SK-N-SH treated with all-trans-retinoic acid at 6 μM for 48 hours (cell line): Measurements from ENCODE around the gene MLYCD.

Experiments
- ATAC-seq: fragments of 200-7000 bp; cut with Tn5 transposase; 3 replicates; pipeline ENCODE4 v1.9.1; 2020; ENCODE audit warnings: mild to moderate bottlenecking, moderate library complexity
- ARNTL ChIP-seq: fragments of 450-650 bp; formaldehyde crosslinking; IDR thresholded peaks from 2 replicates; pipeline ENCODE4 v1.5.0; 2020; ENCODE audit warnings: low read depth, mild to moderate bottlenecking, moderate library complexity, borderline replicate concordance
- BACH2 ChIP-seq: fragments of 250-450 bp; sonication (Bioruptor Pico); IDR thresholded peaks from 2 replicates; pipeline ENCODE4 v1.9.0; 2021; ENCODE audit warnings: mild to moderate bottlenecking, borderline replicate concordance
- CSDC2 ChIP-seq: fragments of 250-450 bp; sonication (Bioruptor Pico); IDR thresholded peaks from 2 replicates; pipeline ENCODE4 v1.5.0; 2020; ENCODE audit warnings: mild to moderate bottlenecking, moderate library complexity
- ESRRG ChIP-seq: fragments of 250-450 bp; sonication (Bioruptor Pico); IDR thresholded peaks from 2 replicates; pipeline ENCODE4 v1.6.1; 2021; ENCODE audit warnings: mild to moderate bottlenecking
- GLIS3 ChIP-seq: fragments of 250-450 bp; sonication (Bioruptor Pico); IDR thresholded peaks from 2 replicates; pipeline ENCODE4 v1.5.0; 2020; ENCODE audit warnings: mild to moderate bottlenecking, moderate library complexity
- ISL1 ChIP-seq: fragments of 250-450 bp; sonication (Bioruptor Pico); IDR thresholded peaks from 2 replicates; pipeline ENCODE4 v2.1.2; 2022; ENCODE audit warnings: mild to moderate bottlenecking, moderate library complexity
- OSR1 ChIP-seq: fragments of 250-450 bp; sonication (Bioruptor Pico); IDR thresholded peaks from 2 replicates; pipeline ENCODE4 v1.8.0; 2022; ENCODE audit warnings: moderate library complexity, mild to moderate bottlenecking, inconsistent platforms
- PPARA ChIP-seq: fragments of 250-450 bp; sonication (Bioruptor Pico); IDR thresholded peaks from 2 replicates; pipeline ENCODE4 v1.5.0; 2020; ENCODE audit warnings: mild to moderate bottlenecking, borderline replicate concordance
- SNAI2 ChIP-seq: fragments of 250-450 bp; sonication (Bioruptor Pico); IDR thresholded peaks from 2 replicates; pipeline ENCODE4 v1.5.0; 2020; ENCODE audit warnings: mild to moderate bottlenecking, moderate library complexity
- TCF4 ChIP-seq: fragments of 250-450 bp; sonication (Bioruptor Pico); IDR thresholded peaks from 2 replicates; pipeline ENCODE4 v1.8.0; 2021; ENCODE audit warnings: mild to moderate bottlenecking, moderate library complexity, borderline replicate concordance
- TOX ChIP-seq: fragments of 250-450 bp; sonication (Bioruptor Pico); IDR thresholded peaks from 2 replicates; pipeline ENCODE4 v1.8.0; 2021; ENCODE audit warnings: mild to moderate bottlenecking, moderate library complexity, borderline replicate concordance
- ZFP3 ChIP-seq: fragments of 250-450 bp; sonication (Bioruptor Pico); IDR thresholded peaks from 2 replicates; pipeline ENCODE4 v1.5.0; 2020; ENCODE audit warnings: mild to moderate bottlenecking, moderate library complexity
- ZFP30 ChIP-seq: fragments of 450-650 bp; formaldehyde crosslinking; IDR thresholded peaks from 2 replicates; pipeline ENCODE4 v1.5.0; 2022; ENCODE audit warnings: mild to moderate bottlenecking, moderate library complexity
- ZNF565 ChIP-seq: fragments of 450-650 bp; formaldehyde crosslinking; conservative IDR thresholded peaks from 2 replicates; pipeline ENCODE4 v1.5.0; 2020; ENCODE audit warnings: low read depth, mild to moderate bottlenecking, moderate library complexity
- ZNF70 ChIP-seq: fragments of 450-650 bp; formaldehyde crosslinking; IDR thresholded peaks from 2 replicates; pipeline ENCODE4 v1.5.0; 2020; ENCODE audit warnings: mild to moderate bottlenecking, moderate library complexity
- TF ChIP-seq, protein P1 (sequence below): fragments of 250-450 bp; sonication (Bioruptor Pico); IDR thresholded peaks from 2 replicates; pipeline ENCODE4 v1.8.0; 2020; ENCODE audit warnings: mild to moderate bottlenecking, moderate library complexity, borderline replicate concordance
- TF ChIP-seq, protein P2 (sequence below): fragments of 250-450 bp; sonication (Bioruptor Pico); IDR thresholded peaks from 2 replicates; pipeline ENCODE4 v1.8.0; 2021; ENCODE audit warnings: low read depth, mild to moderate bottlenecking, moderate library complexity, borderline replicate concordance
- TF ChIP-seq, protein P3 (sequence below): fragments of 250-450 bp; sonication (Bioruptor Pico); IDR thresholded peaks from 2 replicates; pipeline ENCODE4 v1.5.1; 2020; ENCODE audit warnings: low read depth, mild to moderate bottlenecking, moderate library complexity
- TF ChIP-seq, protein P4 (sequence below): fragments of 250-450 bp; sonication (Bioruptor Pico); IDR thresholded peaks from 2 replicates; pipeline ENCODE4 v1.5.1; 2021; ENCODE audit warnings: mild to moderate bottlenecking, moderate library complexity
- TF ChIP-seq, protein P5 (sequence below): fragments of 250-450 bp; sonication (Bioruptor Pico); IDR thresholded peaks from 2 replicates; pipeline ENCODE4 v1.5.0; 2020; ENCODE audit warnings: mild to moderate bottlenecking, moderate library complexity

The MLYCD gene

DNA sequence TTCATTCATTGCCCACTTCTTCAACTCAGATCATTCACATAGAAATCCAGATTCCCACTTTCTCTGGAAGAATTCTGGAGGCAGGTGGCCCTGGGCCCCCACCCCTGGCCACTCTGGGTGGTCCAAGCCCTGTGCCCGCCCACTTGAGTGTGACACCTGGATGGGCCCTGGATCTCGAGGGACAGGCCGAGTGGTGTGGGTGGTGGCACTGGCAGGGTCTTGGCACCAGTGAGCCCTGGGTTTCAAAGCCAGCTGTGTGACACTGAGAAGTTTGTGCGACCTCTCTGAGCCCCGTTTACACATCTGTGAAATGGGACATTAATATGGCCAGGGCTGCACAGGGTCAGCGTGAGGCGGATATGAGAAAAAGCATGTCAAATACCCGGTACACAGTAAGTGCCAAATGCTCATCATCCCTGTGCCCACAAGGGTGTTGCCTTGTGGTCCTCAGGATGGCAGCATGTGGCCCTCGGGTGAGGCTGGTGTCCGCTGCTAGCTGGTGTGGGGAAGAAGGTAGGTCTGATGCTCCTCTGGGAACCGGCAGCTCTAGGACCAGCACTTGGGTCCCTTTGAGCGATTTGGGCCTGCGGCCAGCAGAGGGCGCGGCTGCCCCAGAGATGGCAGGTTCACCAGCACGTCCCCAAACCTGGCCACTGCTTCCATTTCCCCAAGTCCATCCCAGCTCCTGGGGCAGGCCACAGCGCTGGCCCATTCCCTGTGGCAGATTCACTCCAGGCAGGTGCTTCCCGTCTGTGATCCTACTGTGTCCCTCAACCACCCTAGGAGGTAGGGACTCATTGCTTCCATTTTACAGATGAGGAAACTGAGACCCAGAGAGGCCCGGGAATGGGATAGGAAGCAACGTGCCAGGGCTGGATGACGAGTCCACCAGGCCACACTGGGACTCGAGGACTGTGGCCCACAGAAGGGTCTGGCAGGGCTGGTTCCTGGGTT is 57.7 kb downstream of the MLYCD start:
- no peak for TF ChIP-seq PPARA (CRISPR knock-in tag)
- TF ChIP-seq ZFP30 (CRISPR knock-in tag), result no peak
- TF ChIP-seq, protein P1, sequence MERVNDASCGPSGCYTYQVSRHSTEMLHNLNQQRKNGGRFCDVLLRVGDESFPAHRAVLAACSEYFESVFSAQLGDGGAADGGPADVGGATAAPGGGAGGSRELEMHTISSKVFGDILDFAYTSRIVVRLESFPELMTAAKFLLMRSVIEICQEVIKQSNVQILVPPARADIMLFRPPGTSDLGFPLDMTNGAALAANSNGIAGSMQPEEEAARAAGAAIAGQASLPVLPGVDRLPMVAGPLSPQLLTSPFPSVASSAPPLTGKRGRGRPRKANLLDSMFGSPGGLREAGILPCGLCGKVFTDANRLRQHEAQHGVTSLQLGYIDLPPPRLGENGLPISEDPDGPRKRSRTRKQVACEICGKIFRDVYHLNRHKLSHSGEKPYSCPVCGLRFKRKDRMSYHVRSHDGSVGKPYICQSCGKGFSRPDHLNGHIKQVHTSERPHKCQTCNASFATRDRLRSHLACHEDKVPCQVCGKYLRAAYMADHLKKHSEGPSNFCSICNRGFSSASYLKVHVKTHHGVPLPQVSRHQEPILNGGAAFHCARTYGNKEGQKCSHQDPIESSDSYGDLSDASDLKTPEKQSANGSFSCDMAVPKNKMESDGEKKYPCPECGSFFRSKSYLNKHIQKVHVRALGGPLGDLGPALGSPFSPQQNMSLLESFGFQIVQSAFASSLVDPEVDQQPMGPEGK (CRISPR knock-in tag), result no peak
- TF ChIP-seq, protein P2, sequence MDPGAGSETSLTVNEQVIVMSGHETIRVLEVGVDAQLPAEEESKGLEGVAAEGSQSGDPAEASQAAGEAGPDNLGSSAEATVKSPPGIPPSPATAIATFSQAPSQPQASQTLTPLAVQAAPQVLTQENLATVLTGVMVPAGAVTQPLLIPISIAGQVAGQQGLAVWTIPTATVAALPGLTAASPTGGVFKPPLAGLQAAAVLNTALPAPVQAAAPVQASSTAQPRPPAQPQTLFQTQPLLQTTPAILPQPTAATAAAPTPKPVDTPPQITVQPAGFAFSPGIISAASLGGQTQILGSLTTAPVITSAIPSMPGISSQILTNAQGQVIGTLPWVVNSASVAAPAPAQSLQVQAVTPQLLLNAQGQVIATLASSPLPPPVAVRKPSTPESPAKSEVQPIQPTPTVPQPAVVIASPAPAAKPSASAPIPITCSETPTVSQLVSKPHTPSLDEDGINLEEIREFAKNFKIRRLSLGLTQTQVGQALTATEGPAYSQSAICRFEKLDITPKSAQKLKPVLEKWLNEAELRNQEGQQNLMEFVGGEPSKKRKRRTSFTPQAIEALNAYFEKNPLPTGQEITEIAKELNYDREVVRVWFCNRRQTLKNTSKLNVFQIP (CRISPR knock-in tag), result no peak
- TF ChIP-seq ISL1 (CRISPR knock-in tag), result no peak
- TF ChIP-seq BACH2, result no peak
- no peak for TF ChIP-seq ZFP3
- peak; percentile 54 for ATAC-seq

DNA sequence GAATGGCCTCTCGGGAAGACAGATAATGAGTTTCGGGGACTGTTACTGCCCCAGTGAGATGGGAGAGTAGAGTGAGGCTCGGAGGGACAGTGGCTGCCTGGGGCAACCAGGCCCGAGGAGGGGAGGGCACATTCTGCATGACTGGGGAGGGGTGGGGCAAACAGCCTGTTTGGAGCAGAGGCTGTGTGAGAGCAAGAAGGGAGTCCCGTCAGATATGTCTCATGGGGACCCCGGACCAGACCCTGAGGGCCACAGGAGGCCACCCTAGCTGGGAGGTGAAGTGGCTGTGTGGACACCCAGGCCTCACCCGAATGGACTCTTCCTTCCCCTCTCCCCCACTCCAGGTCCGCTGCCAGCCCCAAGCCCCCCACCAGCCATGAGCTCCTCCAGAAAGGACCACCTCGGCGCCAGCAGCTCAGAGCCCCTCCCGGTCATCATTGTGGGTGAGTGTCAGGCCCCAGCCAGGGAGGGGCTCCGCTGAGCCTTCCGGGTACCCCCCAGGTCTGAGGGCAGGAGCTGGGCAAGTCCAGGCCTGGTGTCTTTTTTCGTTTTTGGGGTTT is 58.5 kb downstream of the MLYCD start:
- no peak for ATAC-seq
- TF ChIP-seq, protein P3, sequence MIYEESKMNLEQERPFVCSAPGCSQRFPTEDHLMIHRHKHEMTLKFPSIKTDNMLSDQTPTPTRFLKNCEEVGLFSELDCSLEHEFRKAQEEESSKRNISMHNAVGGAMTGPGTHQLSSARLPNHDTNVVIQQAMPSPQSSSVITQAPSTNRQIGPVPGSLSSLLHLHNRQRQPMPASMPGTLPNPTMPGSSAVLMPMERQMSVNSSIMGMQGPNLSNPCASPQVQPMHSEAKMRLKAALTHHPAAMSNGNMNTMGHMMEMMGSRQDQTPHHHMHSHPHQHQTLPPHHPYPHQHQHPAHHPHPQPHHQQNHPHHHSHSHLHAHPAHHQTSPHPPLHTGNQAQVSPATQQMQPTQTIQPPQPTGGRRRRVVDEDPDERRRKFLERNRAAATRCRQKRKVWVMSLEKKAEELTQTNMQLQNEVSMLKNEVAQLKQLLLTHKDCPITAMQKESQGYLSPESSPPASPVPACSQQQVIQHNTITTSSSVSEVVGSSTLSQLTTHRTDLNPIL, result no peak
- TF ChIP-seq GLIS3 (CRISPR knock-in tag) (no peak), CSDC2 (CRISPR knock-in tag) (no peak), ESRRG (CRISPR knock-in tag) (no peak), ISL1 (CRISPR knock-in tag) (no peak), BACH2 (no peak), OSR1 (CRISPR knock-in tag) (no peak)
- TF ChIP-seq, protein P4, sequence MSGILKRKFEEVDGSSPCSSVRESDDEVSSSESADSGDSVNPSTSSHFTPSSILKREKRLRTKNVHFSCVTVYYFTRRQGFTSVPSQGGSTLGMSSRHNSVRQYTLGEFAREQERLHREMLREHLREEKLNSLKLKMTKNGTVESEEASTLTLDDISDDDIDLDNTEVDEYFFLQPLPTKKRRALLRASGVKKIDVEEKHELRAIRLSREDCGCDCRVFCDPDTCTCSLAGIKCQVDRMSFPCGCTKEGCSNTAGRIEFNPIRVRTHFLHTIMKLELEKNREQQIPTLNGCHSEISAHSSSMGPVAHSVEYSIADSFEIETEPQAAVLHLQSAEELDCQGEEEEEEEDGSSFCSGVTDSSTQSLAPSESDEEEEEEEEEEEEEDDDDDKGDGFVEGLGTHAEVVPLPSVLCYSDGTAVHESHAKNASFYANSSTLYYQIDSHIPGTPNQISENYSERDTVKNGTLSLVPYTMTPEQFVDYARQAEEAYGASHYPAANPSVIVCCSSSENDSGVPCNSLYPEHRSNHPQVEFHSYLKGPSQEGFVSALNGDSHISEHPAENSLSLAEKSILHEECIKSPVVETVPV (CRISPR knock-in tag), result no peak
- TF ChIP-seq, protein P2 (CRISPR knock-in tag), result no peak

DNA sequence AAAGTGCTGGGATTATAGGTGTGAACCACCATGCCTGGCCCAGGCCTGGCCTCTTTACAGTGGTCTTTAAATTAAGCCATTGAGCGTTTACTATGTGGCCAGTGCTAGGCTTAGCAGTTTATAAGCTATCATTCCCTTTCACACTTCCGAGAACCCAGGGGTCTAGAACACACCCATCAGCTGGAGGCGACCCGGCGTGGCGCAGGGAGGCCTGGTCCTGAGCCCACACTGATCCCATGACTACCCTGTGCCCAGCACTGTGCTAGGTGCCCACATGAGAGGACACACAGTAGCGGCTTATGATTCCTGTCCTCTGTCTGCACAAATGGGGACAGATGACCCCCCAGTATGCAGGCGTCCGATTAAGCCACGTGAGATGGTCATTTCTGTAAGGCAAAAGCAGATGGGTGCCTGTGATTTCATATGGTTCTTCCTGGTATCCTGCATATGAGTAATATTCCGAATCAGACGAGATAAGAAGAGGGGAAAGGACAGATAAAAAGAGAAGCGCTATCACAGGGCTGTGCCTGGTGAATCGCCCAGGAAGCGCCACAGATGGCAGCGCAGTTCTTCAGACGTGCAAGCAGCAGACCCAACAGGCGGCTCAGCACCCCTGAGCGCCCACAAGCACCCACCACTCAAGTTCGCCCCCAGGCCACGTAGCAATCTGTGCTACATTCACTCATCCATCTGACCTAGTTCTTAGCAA is 59.4 kb downstream of the MLYCD start:
- no peak for ATAC-seq
- no peak for TF ChIP-seq PPARA (CRISPR knock-in tag)
- TF ChIP-seq SNAI2 (CRISPR knock-in tag), result no peak
- peak; percentile 79 for TF ChIP-seq TCF4 (CRISPR knock-in tag)
- TF ChIP-seq ISL1 (CRISPR knock-in tag), result no peak
- TF ChIP-seq CSDC2 (CRISPR knock-in tag), result no peak
- no peak for TF ChIP-seq ESRRG (CRISPR knock-in tag)
- TF ChIP-seq, protein P5, sequence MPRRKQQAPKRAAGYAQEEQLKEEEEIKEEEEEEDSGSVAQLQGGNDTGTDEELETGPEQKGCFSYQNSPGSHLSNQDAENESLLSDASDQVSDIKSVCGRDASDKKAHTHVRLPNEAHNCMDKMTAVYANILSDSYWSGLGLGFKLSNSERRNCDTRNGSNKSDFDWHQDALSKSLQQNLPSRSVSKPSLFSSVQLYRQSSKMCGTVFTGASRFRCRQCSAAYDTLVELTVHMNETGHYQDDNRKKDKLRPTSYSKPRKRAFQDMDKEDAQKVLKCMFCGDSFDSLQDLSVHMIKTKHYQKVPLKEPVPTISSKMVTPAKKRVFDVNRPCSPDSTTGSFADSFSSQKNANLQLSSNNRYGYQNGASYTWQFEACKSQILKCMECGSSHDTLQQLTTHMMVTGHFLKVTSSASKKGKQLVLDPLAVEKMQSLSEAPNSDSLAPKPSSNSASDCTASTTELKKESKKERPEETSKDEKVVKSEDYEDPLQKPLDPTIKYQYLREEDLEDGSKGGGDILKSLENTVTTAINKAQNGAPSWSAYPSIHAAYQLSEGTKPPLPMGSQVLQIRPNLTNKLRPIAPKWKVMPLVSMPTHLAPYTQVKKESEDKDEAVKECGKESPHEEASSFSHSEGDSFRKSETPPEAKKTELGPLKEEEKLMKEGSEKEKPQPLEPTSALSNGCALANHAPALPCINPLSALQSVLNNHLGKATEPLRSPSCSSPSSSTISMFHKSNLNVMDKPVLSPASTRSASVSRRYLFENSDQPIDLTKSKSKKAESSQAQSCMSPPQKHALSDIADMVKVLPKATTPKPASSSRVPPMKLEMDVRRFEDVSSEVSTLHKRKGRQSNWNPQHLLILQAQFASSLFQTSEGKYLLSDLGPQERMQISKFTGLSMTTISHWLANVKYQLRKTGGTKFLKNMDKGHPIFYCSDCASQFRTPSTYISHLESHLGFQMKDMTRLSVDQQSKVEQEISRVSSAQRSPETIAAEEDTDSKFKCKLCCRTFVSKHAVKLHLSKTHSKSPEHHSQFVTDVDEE, result peak; percentile 26; the same call in 1 of the 2 replicates
- TF ChIP-seq TOX, result no peak
- no peak for TF ChIP-seq ZNF565
- TF ChIP-seq OSR1 (CRISPR knock-in tag), result no peak
- TF ChIP-seq ARNTL (CRISPR knock-in tag), result no peak
- TF ChIP-seq ZFP3, result 0 out of 2 replicates have a peak, but pooled peaks have one; percentile 11
- TF ChIP-seq GLIS3 (CRISPR knock-in tag), result no peak
- TF ChIP-seq ZNF70 (CRISPR knock-in tag), result no peak
- TF ChIP-seq, protein P1 (CRISPR knock-in tag), result no peak
